Keratinocyte (primary cell): ENCODE data around the gene C22orf39. TPM values are rescaled to one million over a fixed set of nuclear protein-coding genes. Genes with fewer than 3 reads are reported as not detected.

Experiments used
- DNase-seq: peaks from one replicate; pipeline ENCODE4 v3.0.0-alpha.2; 2011; ENCODE audit warnings: low read depth, missing footprints, low spot score
- FAIRE-seq: peaks from 2 replicates; lab custom pipeline; 2011; peaks lifted over from hg19 to GRCh38; lab: Jason Lieb, UNC
- H2AFZ ChIP-seq: 2 replicates; pipeline ENCODE4 v1.6.0; 2012; ENCODE audit warnings: low read length, control low read depth, inconsistent platforms; ENCODE audit not compliant: control insufficient read depth
- H3K27ac ChIP-seq: 2 replicates; pipeline ENCODE4 v1.5.1; 2011; ENCODE audit warnings: low read length; ENCODE audit not compliant: control insufficient read depth, insufficient read depth
- H3K27me3 ChIP-seq: 3 replicates; pipeline ENCODE4 v1.6.0; 2011; ENCODE audit warnings: low read length; ENCODE audit not compliant: control insufficient read depth, insufficient read depth; ENCODE audit errors: extremely low read depth
- H3K36me3 ChIP-seq, 2 experiments: 2 replicates in 1 of 2; 3 replicates in 1 of 2; pipeline ENCODE4 v1.5.1; 2011; ENCODE audit warnings: low read length in 2 of 2, mild to moderate bottlenecking in 1 of 2; ENCODE audit not compliant: control insufficient read depth in 2 of 2, insufficient read depth in 2 of 2; ENCODE audit errors: extremely low read depth in 1 of 2
- H3K4me1 ChIP-seq: 3 replicates; pipeline ENCODE4 v1.5.1; 2011; ENCODE audit warnings: low read length; ENCODE audit not compliant: control insufficient read depth, insufficient read depth; ENCODE audit errors: extremely low read depth
- H3K4me2 ChIP-seq: 3 replicates; pipeline ENCODE4 v1.6.0; 2011; ENCODE audit warnings: low read depth, low read length; ENCODE audit not compliant: control insufficient read depth, insufficient read depth; ENCODE audit errors: extremely low read depth
- H3K4me3 ChIP-seq, 3 experiments: fragments of 200-600 bp in 1 of 3; sonication (generic) in 1 of 3; 2 replicates in 2 of 3; 3 replicates in 1 of 3; pipeline ENCODE4 v1.5.1; 2011 to 2016; ENCODE audit warnings: low read length in 3 of 3, mild to moderate bottlenecking in 3 of 3, control low read depth in 2 of 3, inconsistent platforms in 1 of 3, low read depth in 1 of 3, mixed read lengths in 1 of 3, mixed run types in 1 of 3, moderate library complexity in 1 of 3; ENCODE audit not compliant: control insufficient read depth in 2 of 3, insufficient read depth in 2 of 3; ENCODE audit errors: extremely low read depth in 1 of 3
- H3K79me2 ChIP-seq: 2 replicates; pipeline ENCODE4 v1.6.0; 2012; ENCODE audit warnings: low read length; ENCODE audit not compliant: control insufficient read depth, insufficient read depth
- H3K9ac ChIP-seq: 3 replicates; pipeline ENCODE4 v1.6.0; 2011; ENCODE audit warnings: low read length; ENCODE audit not compliant: control insufficient read depth, insufficient read depth; ENCODE audit errors: extremely low read depth
- H3K9me1 ChIP-seq: 3 replicates; pipeline ENCODE4 v1.6.0; 2011; ENCODE audit warnings: low read length; ENCODE audit not compliant: control insufficient read depth, insufficient read depth; ENCODE audit errors: extremely low read depth
- H3K9me3 ChIP-seq: 2 replicates; pipeline ENCODE4 v1.5.1; 2012; ENCODE audit warnings: low read depth, low read length; ENCODE audit not compliant: control insufficient read depth
- H4K20me1 ChIP-seq: 3 replicates; pipeline ENCODE4 v1.6.0; 2011; ENCODE audit warnings: low read length; ENCODE audit not compliant: control insufficient read depth, insufficient read depth; ENCODE audit errors: extremely low read depth
- CTCF ChIP-seq, 3 experiments: IDR thresholded peaks in 1 of 3; conservative IDR thresholded peaks in 1 of 3; optimal IDR thresholded peaks in 1 of 3; 2 replicates in 2 of 3; 3 replicates in 1 of 3; pipeline versions ENCODE3 to v1.5.1; 2011; ENCODE audit warnings: low read length in 3 of 3, mild to moderate bottlenecking in 3 of 3, moderate library complexity in 2 of 3, control low read depth in 1 of 3, inconsistent platforms in 1 of 3; ENCODE audit not compliant: insufficient read depth in 2 of 3; ENCODE audit errors: extremely low read depth in 1 of 3
- EZH2 ChIP-seq: IDR thresholded peaks from one replicate; pipeline ENCODE4 v1.6.1; 2012; ENCODE audit warnings: inconsistent platforms, mild to moderate bottlenecking, low read length, moderate library complexity
- dilution Hi-C: fragments of 300-500 bp; cut with MboI; formaldehyde crosslinking; loops from one replicate; pipeline ENCODE4 v1.7.0; 2020; ENCODE audit warnings: low sequenced_read_pairs; ENCODE audit not compliant: extremely low pct_ligation_motif_present
- polyA plus RNA-seq, 5 experiments: library from polyadenylated mRNA; depleted of rRNA in 3 of 5; stranded (reverse) in 3 of 5; stranded (forward) in 1 of 5; unstranded in 1 of 5; fragments of >200 nt; gene quantifications; 1 replicate in 1 of 5; 2 replicates in 3 of 5; 3 replicates in 1 of 5; pipeline versions ENCODE4 v1.2.1 to v1.2.3, GENCODE V29; 2011 to 2012; ENCODE audit warnings: missing spikeins in 2 of 5, low read depth in 1 of 5, low replicate concordance in 1 of 5

Gene C22orf39
- polyA plus RNA-seq, 1 donor (not counting 4 experiments of a cell fraction or from before 2014, with no cell fraction given): 13.8 TPM

DNA sequence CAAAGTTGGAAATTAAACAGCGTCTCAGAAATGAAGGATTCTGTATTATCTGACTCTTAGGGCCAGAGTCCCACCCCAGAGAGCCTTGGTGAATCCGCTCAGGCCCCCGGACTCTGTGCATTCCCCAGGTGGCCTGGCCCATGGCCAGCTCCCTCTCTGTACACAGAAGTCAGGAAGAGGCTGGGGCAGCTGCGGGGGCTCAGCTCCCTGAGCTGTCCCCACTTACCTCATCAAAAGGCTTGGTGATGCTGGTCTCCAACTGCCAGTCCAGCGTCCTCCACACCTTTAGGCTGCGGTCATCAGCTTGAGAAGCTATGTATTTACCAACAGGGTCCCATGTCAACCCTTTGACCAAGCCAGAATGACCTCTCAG is 51.0 kb downstream of the C22orf39 start:
- TF ChIP-seq CTCF (optimal IDR thresholded peaks at IDR 0.05 in 1 of 3, IDR thresholded peaks at IDR 0.05 in 1 of 3, conservative IDR thresholded peaks at IDR 0.05 in 1 of 3; ENCODE audit: extremely low read depth in 1 of 3, insufficient read depth in 2 of 3, low read length in 3 of 3) (no peak), EZH2 (no peak)
- Histone ChIP-seq H3K4me2 (no peak overlapping the region), H3K9ac (no peak overlapping the region), H3K27ac (no peak overlapping the region), H3K9me1 (no peaks in the 10 kb centered on the region), H4K20me1 (no peaks in the 10 kb centered on the region), H3K9me3 (no peaks in the 10 kb centered on the region), H3K4me3 (no peak overlapping the region), H2AFZ (no peak overlapping the region), H3K36me3 (peaks cover 45 to 48% of the 10 kb centered on the region in 2 experiments), H3K27me3 (no peaks in the 10 kb centered on the region), H3K4me1 (no peaks in the 10 kb centered on the region), H3K79me2 (no peaks in the 10 kb centered on the region)
- dilution Hi-C loops: no loop called here
- no peak for DNase-seq
- FAIRE-seq: no peak

GRCh38 chr22:19395276-19395675 is 52.2 kb downstream of the C22orf39 start:
- Histone ChIP-seq H3K9ac (no peak overlapping the region), H3K4me3 (no peak overlapping the region), H3K36me3 (peaks cover 42 to 46% of the 10 kb centered on the region in 2 experiments), H3K4me2 (no peak overlapping the region), H4K20me1 (no peaks in the 10 kb centered on the region), H3K79me2 (no peaks in the 10 kb centered on the region), H3K27me3 (no peaks in the 10 kb centered on the region), H3K9me1 (no peaks in the 10 kb centered on the region), H2AFZ (no peak overlapping the region), H3K27ac (no peak overlapping the region), H3K4me1 (no peaks in the 10 kb centered on the region), H3K9me3 (no peaks in the 10 kb centered on the region)
- DNase-seq (no peak), FAIRE-seq (no peak)
- dilution Hi-C loops: no loop called here
- TF ChIP-seq CTCF (optimal IDR thresholded peaks at IDR 0.05 in 1 of 3, IDR thresholded peaks at IDR 0.05 in 1 of 3, conservative IDR thresholded peaks at IDR 0.05 in 1 of 3; ENCODE audit: extremely low read depth in 1 of 3, insufficient read depth in 2 of 3, low read length in 3 of 3) (no peak), EZH2 (no peak)
